ENCODE measurements around the gene VPS13D. TPM values are rescaled to one million over a fixed set of nuclear protein-coding genes. Genes with fewer than 3 reads are reported as not detected.

Gene VPS13D
- total and polyA plus RNA-seq, 2 donors from 2014 or later, result 19.4 to 75.8 TPM

GRCh38 chr1:12513181-12513580 is 283.4 kb downstream of the VPS13D start:
- Histone ChIP-seq H3K27me3 (ENCODE audit: control insufficient read depth, insufficient read depth, low read length) (no peaks in the 10 kb centered on the region), H3K9ac (ENCODE audit: low read length in 3 of 3) (no peak overlapping the region), H3K4me1 (ENCODE audit: control insufficient read depth in 2 of 3, insufficient read depth in 2 of 3, low read depth in 1 of 3, low read length in 3 of 3) (no peaks in the 10 kb centered on the region), H3K4me3 (ENCODE audit: low read length in 3 of 3) (no peak overlapping the region), H3K36me3 (ENCODE audit: control insufficient read depth in 2 of 3, insufficient read depth in 3 of 3, low read length in 3 of 3) (peaks cover 0 to 2% (median 0%) of the 10 kb centered on the region in 3 donors), H3K9me3 (ENCODE audit: control insufficient read depth in 2 of 3, insufficient read depth in 1 of 3, low read length in 3 of 3) (no peaks in the 10 kb centered on the region), H3K27ac (ENCODE audit: low read depth in 2 of 2, low read length in 2 of 2) (no peak overlapping the region)
- DNase-seq (peak in 1 of 5 donors; percentile 15), FAIRE-seq (no peak)
- TF ChIP-seq CTCF (IDR thresholded peaks at IDR 0.05; ENCODE audit: borderline replicate concordance, extremely low read depth, insufficient read depth), result no peak
- intact Hi-C loops (cut with DNase I), result no loop called here

GRCh38 chr1:12514590-12514989 is 284.8 kb downstream of the VPS13D start:
- Histone ChIP-seq H3K27ac (ENCODE audit: low read depth in 2 of 2, low read length in 2 of 2) (no peak overlapping the region), H3K9ac (ENCODE audit: low read length in 3 of 3) (no peak overlapping the region), H3K9me3 (ENCODE audit: control insufficient read depth in 2 of 3, insufficient read depth in 1 of 3, low read length in 3 of 3) (no peaks in the 10 kb centered on the region), H3K27me3 (ENCODE audit: control insufficient read depth, insufficient read depth, low read length) (no peaks in the 10 kb centered on the region), H3K4me1 (ENCODE audit: control insufficient read depth in 2 of 3, insufficient read depth in 2 of 3, low read depth in 1 of 3, low read length in 3 of 3) (peaks cover 0 to 2% (median 2%) of the 10 kb centered on the region in 3 donors), H3K4me3 (ENCODE audit: low read length in 3 of 3) (no peak overlapping the region), H3K36me3 (ENCODE audit: control insufficient read depth in 2 of 3, insufficient read depth in 3 of 3, low read length in 3 of 3) (no peaks in the 10 kb centered on the region)
- TF ChIP-seq CTCF (IDR thresholded peaks at IDR 0.05; ENCODE audit: borderline replicate concordance, extremely low read depth, insufficient read depth), result no peak
- DNase-seq, result peak in 1 of 5 donors; percentile 14
- intact Hi-C loops (cut with DNase I), result no loop called here
- FAIRE-seq, result no peak

- Histone ChIP-seq H3K4me1 (ENCODE audit: control insufficient read depth in 2 of 3, insufficient read depth in 2 of 3, low read depth in 1 of 3, low read length in 3 of 3) (peaks cover 0 to 2% (median 2%) of the 10 kb centered on the region in 3 donors), H3K4me3 (ENCODE audit: low read length in 3 of 3) (no peak overlapping the region), H3K27ac (ENCODE audit: low read depth in 2 of 2, low read length in 2 of 2) (no peak overlapping the region), H3K27me3 (ENCODE audit: control insufficient read depth, insufficient read depth, low read length) (no peaks in the 10 kb centered on the region), H3K36me3 (ENCODE audit: control insufficient read depth in 2 of 3, insufficient read depth in 3 of 3, low read length in 3 of 3) (no peaks in the 10 kb centered on the region), H3K9ac (ENCODE audit: low read length in 3 of 3) (no peak overlapping the region), H3K9me3 (ENCODE audit: control insufficient read depth in 2 of 3, insufficient read depth in 1 of 3, low read length in 3 of 3) (no peaks in the 10 kb centered on the region)
- no peak for FAIRE-seq
- intact Hi-C loops (cut with DNase I), result no loop called here
- no peak for TF ChIP-seq CTCF (IDR thresholded peaks at IDR 0.05; ENCODE audit: borderline replicate concordance, extremely low read depth, insufficient read depth)
- DNase-seq, result peak in 1 of 5 donors; percentile 5
Measured at GRCh38 chr1:12515234-12515633, 285.4 kb downstream of the VPS13D start.

- H3K27ac ChIP-seq (ENCODE audit: low read depth in 2 of 2, low read length in 2 of 2), result no peak overlapping the region
- intact Hi-C loops (cut with DNase I), result no loop called here
- H3K36me3 ChIP-seq (ENCODE audit: control insufficient read depth in 2 of 3, insufficient read depth in 3 of 3, low read length in 3 of 3), result no peaks in the 10 kb centered on the region
- no peaks in the 10 kb centered on the region for H3K9me3 ChIP-seq (ENCODE audit: control insufficient read depth in 2 of 3, insufficient read depth in 1 of 3, low read length in 3 of 3)
- H3K27me3 ChIP-seq (ENCODE audit: control insufficient read depth, insufficient read depth, low read length), result no peaks in the 10 kb centered on the region
- no peak overlapping the region for H3K4me3 ChIP-seq (ENCODE audit: low read length in 3 of 3)
- DNase-seq, result no peak
- no peak for TF ChIP-seq CTCF (IDR thresholded peaks at IDR 0.05; ENCODE audit: borderline replicate concordance, extremely low read depth, insufficient read depth)
- H3K9ac ChIP-seq (ENCODE audit: low read length in 3 of 3), result no peak overlapping the region
- peaks cover 0 to 2% (median 2%) of the 10 kb centered on the region in 3 donors for H3K4me1 ChIP-seq (ENCODE audit: control insufficient read depth in 2 of 3, insufficient read depth in 2 of 3, low read depth in 1 of 3, low read length in 3 of 3)
- FAIRE-seq, result no peak
Measured at GRCh38 chr1:12516741-12517140, 286.9 kb downstream of the VPS13D start.

Data from kidney (tissue), 14 donors.